IMR-90 (cell line): ENCODE results near the gene FRMD6. TPM values are rescaled to one million over a fixed set of nuclear protein-coding genes. Genes with fewer than 3 reads are reported as not detected.

Experiments used
- ATAC-seq: fragments of 200-7000 bp; cut with Tn5 transposase; 2 replicates; pipeline ENCODE4 v1.9.1; 2020; ENCODE audit warnings: low read depth, mild to moderate bottlenecking, moderate library complexity
- BruUV-seq: library from RNA; stranded (reverse); fragments of 400-500 nt; replicated peaks from 2 replicates; lab custom pipeline; 2021; lab: Mats Ljungman, UMichigan
- CTCF ChIA-PET: fragments of 300-600 bp; formaldehyde crosslinking; extraction: SDS; loops from one replicate; lab custom pipeline; 2021; ENCODE audit warnings: antibody characterized with exemption; lab: Yijun Ruan, JAX
- POLR2A ChIA-PET: fragments of 300-600 bp; sonication (Branson Sonifier 250); formaldehyde crosslinking; loops from one replicate; lab custom pipeline; 2022; ENCODE audit warnings: antibody characterized with exemption; ENCODE audit not compliant: unreplicated experiment; lab: Charles Lee
- DNase-seq: peaks from one replicate; pipeline ENCODE4 v3.0.0; 2013
- H2AFZ ChIP-seq: replicated peaks from 2 replicates; pipeline ENCODE3; 2013; ENCODE audit warnings: low read length, mild to moderate bottlenecking; ENCODE audit not compliant: poor library complexity
- H2AK5ac ChIP-seq: 2 replicates; pipeline ENCODE4 v1.6.1; 2013; ENCODE audit warnings: low read depth, low read length, inconsistent platforms
- H2AK9ac ChIP-seq: replicated peaks from 2 replicates; pipeline ENCODE3; 2013; ENCODE audit warnings: mild to moderate bottlenecking, low read depth, low read length, moderate library complexity; ENCODE audit not compliant: poor library complexity
- H2BK120ac ChIP-seq: 2 replicates; pipeline ENCODE4 v1.6.1; 2013; ENCODE audit warnings: low read depth, low read length, inconsistent platforms
- H2BK15ac ChIP-seq: 3 replicates; pipeline ENCODE4 v1.6.1; 2013; ENCODE audit warnings: low read depth, low read length, inconsistent platforms
- H2BK20ac ChIP-seq: 2 replicates; pipeline ENCODE4 v1.6.1; 2013; ENCODE audit warnings: low read depth, mild to moderate bottlenecking, inconsistent platforms, low read length, moderate library complexity
- H2BK5ac ChIP-seq: 2 replicates; pipeline ENCODE4 v1.6.1; 2013; ENCODE audit warnings: mild to moderate bottlenecking, low read depth, low read length, inconsistent platforms; ENCODE audit not compliant: poor library complexity, severe bottlenecking
- H3K14ac ChIP-seq: replicated peaks from 2 replicates; pipeline ENCODE4 v1.6.1; 2013; ENCODE audit warnings: low read depth, low read length, inconsistent platforms
- H3K18ac ChIP-seq: 2 replicates; pipeline ENCODE4 v1.6.1; 2013; ENCODE audit warnings: low read depth, low read length, control low read depth
- H3K23ac ChIP-seq: 2 replicates; pipeline ENCODE4 v1.6.1; 2013; ENCODE audit warnings: low read depth, low read length, inconsistent platforms
- H3K27ac ChIP-seq: 2 replicates; pipeline ENCODE4 v1.5.1; 2013; ENCODE audit warnings: mild to moderate bottlenecking, control low read depth, low read length; ENCODE audit not compliant: insufficient read depth
- H3K27me3 ChIP-seq: 2 replicates; pipeline ENCODE4 v1.6.1; 2013; ENCODE audit warnings: low read length; ENCODE audit not compliant: control insufficient read depth, insufficient read depth
- H3K36me3 ChIP-seq: 2 replicates; pipeline ENCODE4 v1.6.1; 2013; ENCODE audit warnings: low read length, mixed read lengths; ENCODE audit not compliant: control insufficient read depth, insufficient read depth
- H3K4ac ChIP-seq: 2 replicates; pipeline ENCODE4 v1.6.1; 2013; ENCODE audit warnings: low read depth, low read length, inconsistent platforms
- H3K4me1 ChIP-seq: 2 replicates; pipeline ENCODE4 v1.6.1; 2013; ENCODE audit warnings: low read length, mixed read lengths; ENCODE audit not compliant: control insufficient read depth, insufficient read depth
- H3K4me2 ChIP-seq: 2 replicates; pipeline ENCODE4 v1.6.1; 2013; ENCODE audit warnings: low read depth, mild to moderate bottlenecking, control low read depth, low read length, moderate library complexity
- H3K4me3 ChIP-seq: 2 replicates; pipeline ENCODE4 v1.5.1; 2013; ENCODE audit warnings: low read depth, mild to moderate bottlenecking, control low read depth, low read length, moderate library complexity; ENCODE audit not compliant: insufficient read depth
- H3K56ac ChIP-seq: 2 replicates; pipeline ENCODE4 v1.6.1; 2013; ENCODE audit warnings: low read length, inconsistent platforms; ENCODE audit not compliant: insufficient read depth; ENCODE audit errors: extremely low read depth
- H3K79me1 ChIP-seq, 2 experiments: 2 replicates each; pipeline ENCODE4 v1.6.1; 2013; ENCODE audit warnings: low read length in 2 of 2, inconsistent platforms in 1 of 2, low read depth in 1 of 2
- H3K9ac ChIP-seq: 2 replicates; pipeline ENCODE4 v1.6.1; 2013; ENCODE audit warnings: low read depth, low read length, control low read depth
- H3K9me1 ChIP-seq: 2 replicates; pipeline ENCODE4 v1.6.1; 2013; ENCODE audit warnings: low read length, inconsistent platforms; ENCODE audit not compliant: insufficient read depth
- H3K9me3 ChIP-seq: 2 replicates; pipeline ENCODE4 v1.6.1; 2013; ENCODE audit warnings: low read length; ENCODE audit not compliant: control insufficient read depth, insufficient read depth
- H4K20me1 ChIP-seq: 2 replicates; pipeline ENCODE4 v1.6.1; 2013; ENCODE audit warnings: low read length, inconsistent platforms; ENCODE audit not compliant: insufficient read depth
- H4K5ac ChIP-seq: 2 replicates; pipeline ENCODE4 v1.6.1; 2013; ENCODE audit warnings: mild to moderate bottlenecking, low read depth, low read length, control low read depth
- H4K8ac ChIP-seq, 2 experiments: 2 replicates each; pipeline ENCODE4 v1.6.1; 2013; ENCODE audit warnings: low read depth in 2 of 2, low read length in 2 of 2, control low read depth in 1 of 2, inconsistent platforms in 1 of 2
- H4K91ac ChIP-seq: 2 replicates; pipeline ENCODE4 v1.6.1; 2013; ENCODE audit warnings: low read depth, low read length, inconsistent platforms; ENCODE audit not compliant: insufficient read depth
- CHD1 ChIP-seq: IDR thresholded peaks from 2 replicates; pipeline ENCODE4 v1.6.1; 2012; ENCODE audit warnings: low read depth, low read length, improper control_type of control experiment
- CTCF ChIP-seq: conservative IDR thresholded peaks from 2 replicates; pipeline ENCODE4 v1.5.1; 2012; ENCODE audit warnings: mild to moderate bottlenecking, low read depth, low read length, improper control_type of control experiment
- ELK1 ChIP-seq: fragments of 150-350 bp; IDR thresholded peaks from 2 replicates; pipeline ENCODE4 v1.6.1; 2016; ENCODE audit warnings: low read depth, mild to moderate bottlenecking, low read length, moderate library complexity, borderline replicate concordance
- FOS ChIP-seq: fragments of 150-350 bp; IDR thresholded peaks from 2 replicates; pipeline ENCODE4 v1.6.1; 2016; ENCODE audit warnings: low read depth, low read length
- MAZ ChIP-seq: IDR thresholded peaks from 2 replicates; pipeline ENCODE4 v1.6.1; 2012; ENCODE audit warnings: low read depth, mild to moderate bottlenecking, low read length, improper control_type of control experiment, moderate library complexity, borderline replicate concordance
- NFE2L2 ChIP-seq: fragments of 150-350 bp; IDR thresholded peaks from 2 replicates; pipeline ENCODE4 v1.6.1; 2016; ENCODE audit warnings: low read depth, mild to moderate bottlenecking, low read length
- RAD21 ChIP-seq: IDR thresholded peaks from 2 replicates; pipeline ENCODE4 v1.6.1; 2012; ENCODE audit warnings: low read length, improper control_type of control experiment
- RCOR1 ChIP-seq: IDR thresholded peaks from 2 replicates; pipeline ENCODE4 v1.6.1; 2012; ENCODE audit warnings: mild to moderate bottlenecking, low read length, improper control_type of control experiment; ENCODE audit not compliant: insufficient replicate concordance
- RFX5 ChIP-seq: IDR thresholded peaks from 2 replicates; pipeline ENCODE4 v1.8.0; 2012; ENCODE audit warnings: low read depth, mild to moderate bottlenecking, low read length, moderate library complexity
- SMC3 ChIP-seq: fragments of 150-350 bp; IDR thresholded peaks from 2 replicates; pipeline ENCODE4 v1.6.1; 2016; ENCODE audit warnings: low read depth, mild to moderate bottlenecking, antibody characterized with exemption, low read length, moderate library complexity
- WGBS, 2 experiments: methylation state at CpG; one replicate each; pipeline versions ENCODE4 v1.1.5 to v1.1.7; 2013; ENCODE audit warnings: missing lambda C conversion rate in 2 of 2; ENCODE audit not compliant: insufficient read length in 1 of 2; ENCODE audit errors: extremely low coverage in 2 of 2; 5-methylcytosine and 5-hydroxymethylcytosine counted together
- dilution Hi-C: fragments of 300-500 bp; cut with HindIII; formaldehyde crosslinking; loops from one replicate; pipeline ENCODE4 v1.14.3; 2018; ENCODE audit warnings: low sequenced_read_pairs; ENCODE audit not compliant: unreplicated experiment
- in situ Hi-C: fragments of 300-500 bp; cut with MboI; formaldehyde crosslinking; loops from 3 replicates; pipeline ENCODE4 v1.14.3; 2019; ENCODE audit warnings: low sequenced_read_pairs, inconsistent platforms, mixed read lengths
- intact Hi-C: fragments of 100-400 bp; cut with micrococcal nuclease; formaldehyde crosslinking; loops from 2 replicates; pipeline ENCODE4 v1.10.0; 2022
- polyA plus RNA-seq, 3 experiments: library from polyadenylated mRNA; depleted of rRNA; stranded (reverse); fragments of >200 nt; gene quantifications; 2 replicates each; pipeline ENCODE4 v1.2.3, GENCODE V29; 2012; ENCODE audit warnings: low replicate concordance in 1 of 3
- total RNA-seq: library from RNA; depleted of rRNA; stranded (reverse); fragments of >200 nt; gene quantifications from 2 replicates; pipeline ENCODE4 v1.2.3, GENCODE V29; 2012

The FRMD6 gene
- total and polyA plus RNA-seq, 2 of the 4 experiments (the other 2 are of a cell fraction) = 243 to 682 TPM

GRCh38 chr14:51697848-51698247 lies 46.1 kb downstream of the FRMD6 start:
- dilution Hi-C loops = no loop called here
- intact Hi-C loops = no loop called here
- no peak for DNase-seq
- no peak overlapping the region for H2BK15ac ChIP-seq
- H3K9me1 ChIP-seq = peaks cover 11% of the 10 kb centered on the region
- no peak overlapping the region for H4K91ac ChIP-seq
- no peak overlapping the region for H2AFZ ChIP-seq
- no peak overlapping the region for H3K4me2 ChIP-seq
- no peak overlapping the region; the same call in 1 of the 2 replicates for H3K14ac ChIP-seq
- no peaks in the 10 kb centered on the region for H3K9me3 ChIP-seq
- H3K4me1 ChIP-seq = peaks cover 8% of the 10 kb centered on the region
- peaks cover 27 to 67% of the 10 kb centered on the region in 2 experiments for H3K79me1 ChIP-seq
- H3K18ac ChIP-seq = no peak overlapping the region
- 80% methylated on average over 3 of the region's 3 CpGs; no CpG with 5 or more reads in 1 of the 2 experiments for WGBS, 2 experiments
- no peak for ATAC-seq
- 0 out of 2 replicates have a peak overlapping the region, but pooled peaks have one; percentile 1 for H4K5ac ChIP-seq
- peaks cover 52% of the 10 kb centered on the region; the same call in 1 of the 2 replicates for H4K20me1 ChIP-seq
- no peak overlapping the region; the same call in 1 of the 2 replicates for H3K9ac ChIP-seq
- H3K36me3 ChIP-seq = peaks cover 26% of the 10 kb centered on the region
- in situ Hi-C loops = no loop called here
- no peak overlapping the region for H2AK5ac ChIP-seq
- ChIA-PET POLR2A (no interaction called here), CTCF (no interaction called here)
- peak overlapping the region; percentile 45; the same call in 1 of the 2 replicates for H3K23ac ChIP-seq
- H3K56ac ChIP-seq = no peak overlapping the region
- BruUV-seq = no TSS peak
- H3K4ac ChIP-seq = no peak overlapping the region
- H3K27ac ChIP-seq = peak overlapping the region; percentile 46; the same call in 1 of the 2 replicates
- TF ChIP-seq RCOR1 = no peak
- TF ChIP-seq ELK1 = no peak
- TF ChIP-seq CHD1 = no peak
- TF ChIP-seq SMC3 = no peak
- TF ChIP-seq CTCF = no peak
- TF ChIP-seq MAZ = no peak
- no peak for TF ChIP-seq RAD21
- TF ChIP-seq RFX5 = no peak
- no peak for TF ChIP-seq NFE2L2
- no peak for TF ChIP-seq FOS
- no peak overlapping the region for H3K4me3 ChIP-seq
- no peak overlapping the region for H2BK120ac ChIP-seq
- H4K8ac ChIP-seq = peak overlapping the region in 1 of 2 experiments; percentile 9; a peak in 1 of 4 replicates
- no peak overlapping the region for H2BK20ac ChIP-seq
- H2AK9ac ChIP-seq = no peak overlapping the region
- peak overlapping the region; percentile 40 for H2BK5ac ChIP-seq
- H3K27me3 ChIP-seq = no peaks in the 10 kb centered on the region
